ENCODE results near the gene XDH.

The XDH gene

DNA sequence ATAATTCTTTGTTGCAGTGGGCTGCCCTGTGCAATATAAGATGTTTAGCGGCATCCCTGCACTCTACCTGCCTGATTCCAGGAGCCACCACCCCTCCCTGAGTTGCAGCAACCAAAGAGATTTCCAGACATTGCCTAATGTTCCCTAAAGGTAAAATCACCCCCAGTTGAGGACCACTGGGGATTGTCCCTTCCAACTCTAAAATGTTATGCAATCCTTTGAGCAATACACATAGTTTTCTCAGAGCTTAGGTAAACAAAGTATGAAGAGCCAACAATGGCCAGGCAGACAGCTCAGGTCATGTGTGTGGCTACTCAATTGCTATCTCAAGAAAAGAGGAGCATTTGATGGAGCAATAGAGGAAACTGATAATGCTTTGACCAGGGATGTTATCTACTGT lies 87.0 kb downstream of the XDH start:
- no peak for DNase-seq

DNA sequence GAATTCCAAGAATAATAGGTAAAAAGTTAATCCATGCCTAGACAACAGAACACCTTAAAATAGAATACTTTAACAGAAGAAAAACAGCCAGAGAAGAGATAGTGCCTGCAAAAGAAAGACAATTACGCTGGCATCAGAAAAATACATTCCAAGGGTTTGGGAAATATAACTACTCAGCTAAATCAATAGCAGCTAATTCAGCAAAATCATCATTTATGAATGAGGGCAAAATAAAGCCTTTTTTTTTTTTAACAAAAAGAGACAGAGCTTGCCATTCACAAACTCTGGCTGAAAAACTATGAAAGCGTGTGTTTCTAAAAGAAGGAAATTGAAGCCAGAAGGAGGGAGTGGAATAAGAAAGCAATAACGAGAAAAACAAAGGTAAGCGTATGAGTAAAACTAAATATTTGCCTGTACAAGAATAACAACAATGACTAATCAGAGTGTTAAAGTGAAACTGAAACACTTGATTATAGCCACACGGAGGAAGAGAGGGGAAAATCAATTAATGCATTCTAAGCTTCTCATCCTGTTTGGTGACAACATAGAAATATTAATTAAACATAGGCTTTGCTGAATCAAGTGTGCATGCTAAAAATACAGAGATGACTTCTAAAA lies 90.4 kb downstream of the XDH start:
- peak in 2 of 3 donors; percentile 48 to 58 for DNase-seq

DNA sequence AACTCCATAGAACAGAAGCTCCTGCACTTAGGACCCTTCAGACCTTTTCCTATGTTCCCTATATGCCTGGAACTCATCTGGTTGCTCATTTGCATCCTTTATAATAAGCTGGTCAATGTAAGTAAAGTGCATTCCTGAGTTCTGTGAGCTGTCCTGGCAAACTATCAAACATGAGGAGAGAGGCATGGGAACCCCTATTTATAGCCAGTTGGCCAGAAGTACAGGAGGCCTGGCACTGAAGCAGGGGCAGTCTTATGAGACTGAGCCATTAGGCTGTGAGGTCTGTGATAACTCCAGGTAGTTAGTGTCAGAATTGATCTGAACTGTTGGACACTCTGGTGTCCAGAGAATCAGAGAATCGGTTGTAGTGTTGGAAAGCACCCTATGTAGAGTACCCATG lies 92.2 kb downstream of the XDH start:
- no peak for DNase-seq

DNA sequence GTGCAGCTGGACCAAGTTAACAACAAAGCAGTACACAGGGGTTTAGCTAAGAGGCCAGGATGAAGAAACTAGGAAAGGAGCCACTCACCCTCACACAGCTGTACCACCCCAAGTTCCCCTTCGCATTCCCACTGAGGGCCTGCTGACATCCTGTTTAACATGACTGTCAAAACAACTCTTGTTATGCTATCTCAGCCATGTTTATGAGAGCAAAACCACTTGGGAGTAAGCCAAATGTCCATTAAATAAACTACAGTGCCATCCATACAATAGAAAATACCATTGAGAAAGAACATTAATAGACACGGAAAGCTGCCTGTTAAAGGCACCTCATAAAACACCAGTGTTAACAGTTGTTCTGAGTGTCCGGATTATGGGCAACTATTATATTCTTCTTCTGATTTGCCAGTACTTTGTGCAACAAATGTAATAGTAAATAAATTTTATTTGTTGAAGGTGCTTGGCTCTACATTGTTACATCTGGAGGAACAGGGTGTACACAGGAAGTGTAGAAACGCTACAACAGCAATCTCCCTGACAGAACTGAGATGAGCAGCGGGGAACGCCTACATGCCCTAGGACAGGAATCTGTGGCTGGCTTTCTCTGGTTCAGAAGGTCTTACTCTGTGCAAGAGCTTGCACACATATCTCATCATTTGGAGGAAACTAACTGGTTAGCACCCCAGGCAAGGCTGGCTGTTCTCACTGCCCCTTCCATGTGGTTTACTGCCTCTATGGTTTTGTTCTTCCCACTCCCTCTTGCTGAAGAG lies 95.0 kb downstream of the XDH start:
- DNase-seq, result peak; percentile 84 to 88 (median 87)

DNA sequence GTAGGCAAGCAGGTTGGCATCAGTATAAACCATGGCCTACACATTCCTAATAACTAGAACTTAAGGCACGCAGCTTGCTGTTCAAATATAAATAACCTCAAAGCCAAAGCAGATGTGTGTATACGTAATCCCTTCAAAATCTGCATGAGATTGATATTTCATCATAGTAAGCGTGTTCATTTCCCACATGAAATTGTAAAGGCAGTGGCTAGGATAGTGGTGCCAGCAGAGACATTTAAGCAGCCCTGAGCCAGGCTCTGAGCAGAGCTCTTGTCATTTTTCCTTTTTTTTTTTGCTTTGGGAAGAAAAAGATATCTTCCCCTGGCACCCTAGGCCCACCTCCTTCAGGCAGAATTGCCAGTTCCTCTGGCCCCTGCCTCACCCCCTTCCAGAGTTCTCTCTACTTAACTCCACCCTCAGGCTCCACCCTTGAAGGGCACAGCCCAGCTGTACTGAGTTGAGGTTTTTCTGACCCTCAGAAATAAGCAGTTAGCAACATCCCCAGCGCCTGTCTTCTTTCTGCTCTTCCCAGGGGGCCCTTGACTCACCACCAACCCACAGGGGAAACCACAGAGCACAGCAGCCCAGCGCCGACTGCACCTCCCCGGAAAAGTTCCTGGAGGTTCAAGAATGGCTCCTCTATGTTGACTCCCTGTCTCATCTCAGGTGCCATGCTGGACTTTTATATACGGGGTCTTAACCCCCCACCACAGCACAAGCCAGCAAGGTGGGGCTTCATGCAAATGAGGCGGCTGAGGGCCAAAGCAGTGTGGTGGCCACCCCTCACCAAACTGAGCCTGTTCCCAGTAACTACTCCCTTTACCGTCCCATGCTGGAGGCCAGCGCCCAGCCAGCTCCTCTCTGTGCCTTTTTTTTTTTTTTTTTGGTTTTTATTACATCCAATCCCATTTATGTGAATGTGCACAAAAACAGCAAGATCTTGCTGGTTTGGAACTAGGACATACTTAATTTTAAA lies 95.9 kb downstream of the XDH start:
- peak; percentile 88 to 90 (median 89) for DNase-seq

DNA sequence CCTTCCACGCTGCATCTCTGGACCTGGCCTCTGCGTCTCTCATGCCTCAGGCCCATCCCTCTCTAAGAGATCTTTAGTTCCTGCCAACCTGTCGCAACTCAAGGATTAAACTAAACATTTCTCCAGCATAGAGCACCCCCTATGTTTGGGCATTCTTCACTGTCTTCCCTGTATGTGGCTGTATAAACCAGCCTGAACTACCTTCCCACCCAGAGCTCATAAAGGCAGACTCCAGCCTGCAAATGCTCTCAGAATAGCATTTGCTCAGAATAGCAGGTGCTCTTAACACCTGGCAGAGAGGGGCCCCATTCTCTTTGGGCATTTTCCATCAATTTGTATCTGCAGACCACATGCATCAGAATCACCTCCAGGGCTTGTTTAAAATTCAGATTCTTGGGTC lies 97.1 kb downstream of the XDH start:
- no peak for DNase-seq

DNA sequence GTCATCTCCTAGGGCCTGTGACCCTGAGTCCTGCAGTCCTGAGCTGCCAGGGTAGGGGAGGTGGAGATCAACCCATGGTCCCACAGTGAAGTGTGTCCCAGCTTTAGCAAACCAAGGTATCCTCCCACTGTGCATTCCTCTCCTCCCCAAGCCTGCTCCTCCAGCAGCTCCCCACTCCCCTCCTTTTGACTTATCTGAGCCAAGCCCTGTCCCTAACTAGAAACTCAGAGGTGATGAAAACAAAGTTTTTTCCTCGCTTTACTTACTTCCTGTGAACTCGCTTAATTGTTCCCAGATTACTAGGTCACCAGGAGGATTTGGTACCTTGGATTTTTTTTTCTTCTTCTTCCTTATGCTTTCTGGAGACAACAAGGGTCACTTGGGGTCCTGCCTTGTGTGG lies 99.8 kb downstream of the XDH start:
- DNase-seq, result no peak

DNA sequence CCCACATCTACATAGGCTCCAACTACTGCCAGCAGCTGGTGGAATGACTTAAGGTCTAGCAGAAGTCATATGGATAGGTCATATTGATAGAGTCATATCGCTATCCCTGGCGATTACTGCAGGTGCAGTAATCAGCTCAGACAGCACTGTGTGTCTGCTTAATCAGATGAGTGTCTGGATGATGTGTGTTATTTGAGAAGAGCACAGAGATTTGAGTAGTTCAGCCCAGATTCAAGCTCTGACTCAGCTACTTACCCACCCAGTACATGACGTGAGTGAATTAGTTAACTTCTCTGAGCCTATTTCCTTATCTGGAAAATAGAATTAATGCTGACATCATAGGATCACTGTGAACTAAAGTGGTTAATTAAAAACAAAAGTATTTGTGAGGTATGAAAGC lies 101.6 kb downstream of the XDH start:
- DNase-seq, result peak; percentile 42 to 72 (median 66)

DNA sequence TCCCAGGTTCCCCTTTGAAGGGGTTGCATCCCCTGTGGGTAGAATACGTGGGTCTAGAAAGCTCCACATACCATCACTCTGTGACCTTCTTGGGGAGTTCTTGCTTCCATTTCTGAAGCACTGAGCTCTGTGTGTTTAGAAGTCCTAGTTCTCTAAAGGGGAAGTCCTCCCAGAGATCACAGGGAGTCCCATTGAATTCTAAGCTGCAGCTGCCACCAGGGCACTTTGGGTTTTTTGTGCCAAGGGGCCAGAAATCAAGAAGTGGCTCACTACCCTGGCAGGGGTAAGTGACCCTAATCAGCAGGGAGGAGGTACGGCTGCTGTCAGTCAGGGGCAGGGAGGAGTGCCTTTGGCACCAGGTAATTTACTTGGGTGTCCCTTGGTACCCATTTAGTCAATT lies 109.7 kb downstream of the XDH start:
- DNase-seq, result peak; percentile 46 to 61 (median 57)

DNA sequence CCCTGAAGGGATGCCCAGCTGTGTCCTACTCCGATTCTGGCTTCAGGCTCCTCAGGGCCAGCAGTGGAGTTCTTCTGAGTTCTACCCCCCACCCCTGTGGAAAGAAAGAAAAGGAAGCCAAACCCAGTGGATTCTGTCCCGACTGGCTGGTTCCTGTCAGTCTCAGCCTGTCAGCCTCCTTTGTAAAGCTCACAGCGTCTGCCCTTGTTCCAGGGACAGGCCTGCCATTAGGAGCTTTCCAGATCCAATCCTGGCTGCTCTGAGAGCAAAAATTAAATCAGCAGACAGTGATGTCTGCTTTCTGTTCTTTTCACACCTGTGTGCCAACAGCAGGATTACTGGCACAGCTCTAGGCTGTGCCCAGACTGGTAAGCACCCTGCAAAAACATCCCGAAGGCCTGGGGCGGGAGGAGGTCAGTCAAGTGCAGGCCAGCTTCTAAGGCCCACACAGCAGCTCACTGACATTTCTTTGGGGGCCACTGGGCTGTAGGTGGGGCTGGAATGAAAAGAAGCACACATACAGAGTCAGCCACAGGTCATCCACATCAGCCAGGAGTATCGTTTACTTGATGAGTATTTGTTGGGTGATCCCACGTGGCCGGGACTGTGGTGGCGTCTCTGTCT lies 111.5 kb downstream of the XDH start:
- no peak for DNase-seq

DNA sequence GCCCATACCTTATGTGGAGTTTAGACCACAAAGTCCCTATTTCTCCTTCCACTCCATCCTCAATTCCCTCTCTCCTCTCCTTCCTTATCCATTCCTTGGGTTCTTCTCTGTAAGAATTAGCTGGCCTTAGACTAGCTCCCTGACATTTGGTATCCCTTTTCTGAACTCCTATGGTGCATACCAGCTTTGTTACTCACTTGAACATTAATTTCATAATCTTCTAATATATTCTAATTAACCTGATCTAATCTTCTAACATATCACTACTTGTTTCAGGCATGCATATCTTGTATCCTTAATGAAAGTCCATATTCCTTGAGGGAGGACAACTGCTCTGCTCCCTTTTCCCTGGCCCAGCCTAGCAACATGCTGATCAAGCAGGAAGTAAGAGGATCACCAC lies 114.2 kb downstream of the XDH start:
- DNase-seq, result no peak

DNA sequence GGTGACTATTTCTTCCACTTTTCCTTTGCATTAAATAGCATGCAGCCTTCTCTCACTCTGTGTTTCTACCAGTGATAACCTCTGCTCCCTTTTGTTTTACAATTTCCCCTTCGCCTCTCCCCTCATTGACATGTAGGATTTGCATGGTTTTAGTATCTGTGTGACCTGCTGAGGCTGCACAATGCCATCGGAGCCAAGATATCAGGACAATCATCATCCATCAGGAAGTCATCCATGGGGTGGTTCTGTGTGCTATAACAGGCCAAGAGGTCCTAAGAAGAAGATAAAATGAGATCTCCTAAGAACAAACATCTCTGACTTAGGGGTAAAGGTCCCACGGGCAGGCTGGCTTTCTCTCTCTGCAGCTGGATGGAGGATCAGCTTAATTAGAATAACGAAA lies 115.0 kb downstream of the XDH start:
- DNase-seq, result no peak

DNA sequence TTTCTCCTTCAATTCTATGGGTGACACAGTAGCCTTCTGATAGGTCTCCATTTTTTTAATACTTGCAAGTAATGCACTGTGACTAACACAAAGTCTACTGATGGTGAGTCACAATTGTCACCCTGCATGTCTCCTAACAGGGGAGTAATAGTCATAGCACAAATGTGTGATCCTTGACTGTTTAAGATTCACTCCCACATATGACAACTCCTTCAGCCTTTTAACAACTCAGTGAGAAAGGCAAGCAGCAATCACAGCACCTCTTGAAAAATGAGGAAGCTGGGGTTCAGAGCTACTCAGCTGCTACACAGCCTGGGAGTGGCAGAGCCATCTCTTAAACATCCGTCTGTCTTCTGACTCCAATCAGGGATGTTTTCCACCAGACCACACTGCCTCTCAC lies 116.8 kb downstream of the XDH start:
- peak; percentile 89 to 98 (median 94) for DNase-seq

DNA sequence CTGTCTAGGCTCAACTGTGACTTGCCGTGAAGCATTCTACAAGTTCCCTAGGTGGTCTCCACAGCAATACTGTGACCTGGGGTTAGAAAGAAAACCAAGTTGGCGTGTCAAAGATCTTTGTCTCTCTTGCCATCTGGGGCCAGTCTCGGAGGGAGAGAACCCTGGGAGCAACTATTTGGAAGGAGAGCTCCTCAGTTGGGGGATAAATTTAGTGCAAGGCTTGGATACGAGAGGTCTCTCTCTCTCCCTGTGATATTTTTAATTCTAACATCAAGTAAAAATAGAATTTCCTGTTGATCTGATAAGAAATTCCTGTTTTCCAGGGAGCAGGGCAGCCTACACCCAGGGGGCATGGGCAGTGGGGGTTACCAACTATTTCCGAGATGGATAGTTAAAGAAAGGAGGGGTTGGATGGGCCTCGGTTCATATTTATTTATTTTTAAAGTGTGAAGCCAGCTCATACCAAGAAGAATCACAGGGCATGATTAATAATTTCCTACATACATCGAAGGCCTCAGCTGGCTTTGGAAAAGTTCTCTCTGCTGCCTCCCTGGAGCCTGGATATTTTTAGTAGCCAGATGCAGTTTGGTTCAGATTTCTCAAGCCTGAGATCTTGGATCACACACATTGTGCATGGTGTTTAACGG lies 117.8 kb downstream of the XDH start:
- DNase-seq, result no peak

DNA sequence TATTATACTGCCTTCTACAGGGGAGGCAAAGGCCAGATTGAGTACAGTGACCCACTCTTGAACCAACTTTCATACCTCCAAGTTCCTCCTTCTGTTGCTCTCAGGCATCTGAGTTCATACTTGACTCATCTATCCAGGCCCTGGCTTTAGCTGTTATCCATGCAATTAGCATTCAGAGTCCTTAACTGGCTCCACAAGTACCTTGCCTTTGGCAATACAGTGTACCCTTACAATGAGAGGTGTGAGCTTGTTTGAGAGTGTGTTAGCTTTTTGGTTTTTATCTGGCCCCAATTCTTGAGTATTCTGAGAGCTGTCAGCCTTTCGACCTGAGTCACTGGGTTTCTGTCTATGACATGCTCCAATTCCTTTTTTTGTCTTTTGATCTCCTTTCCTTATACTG lies 120.3 kb downstream of the XDH start:
- DNase-seq, result peak; percentile 41 to 57 (median 54)

DNA sequence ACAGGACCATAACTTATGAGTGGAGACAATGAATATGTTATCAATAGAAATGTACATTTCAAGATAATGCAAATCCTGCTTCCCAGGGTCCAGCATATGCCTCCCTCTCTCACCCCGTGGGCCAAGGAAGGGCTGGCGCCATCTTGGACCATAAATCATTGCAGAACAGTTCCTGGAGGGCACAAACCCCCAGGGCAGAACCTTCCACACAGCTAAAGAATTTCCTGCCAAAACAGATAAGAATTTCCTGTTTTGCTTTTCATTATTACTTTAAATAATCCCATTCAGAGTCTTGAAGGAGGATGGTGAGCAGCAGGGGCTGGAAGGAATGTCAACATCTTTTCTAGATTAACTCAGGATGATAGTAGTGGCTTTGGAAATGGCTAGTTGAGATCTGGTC lies 126.9 kb downstream of the XDH start:
- DNase-seq, result no peak

DNA sequence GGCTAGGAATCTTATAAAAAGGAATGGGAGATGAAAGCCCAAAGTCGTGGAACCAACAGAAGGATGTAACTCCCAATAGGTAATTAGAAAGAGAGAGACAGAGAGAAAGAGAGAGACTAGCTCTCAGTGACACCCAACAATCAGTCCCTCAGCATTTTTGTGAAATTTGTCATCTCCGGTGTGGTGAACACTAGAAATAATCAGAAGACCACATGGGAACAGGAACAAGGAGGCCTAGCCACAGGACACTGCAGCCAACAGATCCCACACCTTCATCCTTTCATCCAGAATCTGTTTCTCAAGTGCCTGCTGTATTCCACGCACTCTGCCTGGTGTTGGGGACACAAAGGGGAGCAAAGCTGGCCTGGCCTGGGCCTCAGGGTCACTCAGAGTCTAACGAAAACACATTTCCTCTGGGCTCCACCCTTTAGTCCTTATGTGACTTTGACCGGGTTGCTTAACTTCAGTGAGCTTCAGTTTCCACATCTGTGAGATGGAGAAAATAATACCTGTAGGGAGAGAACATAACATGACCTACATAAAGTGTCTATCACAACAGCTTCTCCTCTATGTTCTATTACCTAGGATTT lies 127.5 kb downstream of the XDH start:
- no peak for DNase-seq

DNA sequence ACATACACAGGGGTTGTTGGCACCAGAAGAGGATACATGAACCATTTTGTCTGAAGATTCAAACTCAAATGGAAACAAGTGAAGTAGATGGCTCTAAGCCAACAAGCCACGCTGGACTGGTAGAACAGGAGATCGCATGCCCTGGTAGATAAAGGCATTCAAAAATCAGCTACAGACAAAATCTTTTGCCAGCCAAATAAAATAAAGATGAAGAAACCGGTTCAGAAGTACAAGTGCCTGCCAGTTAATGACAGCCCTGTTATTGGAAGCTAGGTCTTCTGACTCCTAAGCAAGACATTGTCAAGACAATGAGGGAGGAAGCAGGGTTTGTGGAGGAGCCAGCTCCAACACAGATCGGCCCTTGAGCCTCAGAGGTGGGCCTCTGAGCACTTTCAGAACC lies 128.3 kb downstream of the XDH start:
- DNase-seq, result no peak

All from suppressor macrophage treated with lipopolysaccharide for 1 hour (primary cell).